HG03066 (cell line): ENCODE data around the gene CCDC88B.
A peak's percentile ranks its signal among the peaks of the same experiment; 100 is the strongest.

ENCODE experiments used
- ATAC-seq: cut with Tn5 transposase; IDR thresholded peaks from one replicate; pipeline ENCODE4 v1.9.1; 2021; ENCODE audit warnings: low read depth; ENCODE audit not compliant: unreplicated experiment

The CCDC88B gene

DNA sequence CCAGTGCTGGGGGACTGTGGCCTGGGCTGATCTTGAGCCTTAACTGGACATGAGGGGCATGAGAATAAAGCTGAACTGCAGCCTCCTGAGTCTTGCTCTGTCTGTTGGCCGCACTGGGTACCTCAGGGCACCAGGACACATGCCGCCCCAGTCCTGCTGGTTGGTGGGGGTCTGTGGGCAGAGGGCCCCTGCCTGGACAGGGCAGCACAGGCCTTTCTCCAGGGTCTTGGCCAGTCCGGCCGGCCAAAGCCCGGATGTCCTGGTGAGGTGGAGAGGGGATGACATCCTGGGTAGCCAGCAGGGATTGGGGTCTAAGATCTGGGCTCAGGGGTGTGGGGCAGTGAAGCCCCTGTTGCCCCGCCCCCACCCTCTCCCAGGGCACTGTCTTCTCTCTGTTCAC, 17.4 kb downstream of the CCDC88B start:
- ATAC-seq, result no peak

GRCh38 chr11:64357904-64358535, 18.0 kb downstream of the CCDC88B start:
- no peak for ATAC-seq

DNA sequence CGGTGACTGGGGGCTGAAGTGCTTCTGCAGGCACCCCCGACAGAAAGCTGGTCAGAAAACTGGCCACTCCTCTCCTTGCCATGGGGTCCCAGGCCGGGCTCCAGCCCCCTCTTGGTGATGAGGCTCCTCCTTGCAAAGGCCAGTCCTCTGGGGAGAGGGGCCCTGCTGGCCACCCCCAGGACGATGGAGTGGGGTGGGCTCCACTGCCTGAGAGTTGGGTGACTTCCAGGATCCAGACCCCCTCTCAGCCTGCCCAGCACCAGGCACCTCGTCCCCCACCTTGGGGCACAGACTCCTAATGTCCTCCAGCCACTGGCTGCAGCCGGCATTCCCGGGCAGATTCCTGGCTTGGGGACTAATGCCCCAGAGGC, 18.5 kb downstream of the CCDC88B start:
- peak; percentile 8 for ATAC-seq

DNA sequence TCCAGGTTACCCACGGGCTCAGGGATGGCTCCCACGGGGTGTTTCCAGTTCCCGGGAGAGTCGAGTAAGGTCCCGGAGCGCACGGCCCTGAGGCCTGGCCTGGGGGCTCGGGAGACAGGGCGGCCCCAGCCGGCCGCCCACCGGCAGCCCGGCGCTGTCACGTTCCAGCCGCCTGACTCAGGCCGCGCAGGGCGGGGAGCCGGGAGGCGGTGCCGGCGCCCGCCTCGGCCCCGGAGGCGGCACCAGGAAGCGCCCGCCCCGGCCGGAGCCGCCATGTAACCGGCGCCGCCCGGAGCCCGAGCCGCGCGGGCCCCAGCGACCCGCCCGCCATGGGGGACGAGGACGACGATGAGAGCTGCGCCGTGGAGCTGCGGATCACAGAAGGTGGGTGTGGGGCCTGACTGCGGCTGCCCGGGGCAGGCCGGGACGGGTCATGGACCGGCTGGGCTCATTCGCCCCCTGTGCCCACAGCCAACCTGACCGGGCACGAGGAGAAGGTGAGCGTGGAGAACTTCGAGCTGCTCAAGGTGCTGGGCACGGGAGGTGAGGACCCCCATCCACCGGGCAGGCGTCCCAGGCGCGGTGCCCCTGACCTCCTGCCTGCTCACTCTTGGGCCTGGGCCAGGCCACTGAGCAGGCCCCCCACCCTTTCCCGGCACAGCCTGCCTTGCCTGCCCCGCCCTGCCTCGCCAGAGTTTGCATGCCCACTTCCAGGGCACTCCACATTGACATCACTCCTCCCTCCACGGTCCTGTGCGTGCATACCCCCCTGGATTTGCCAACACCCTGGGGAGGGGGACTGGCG, 19.1 kb downstream of the CCDC88B start, which contains the start of gene RPS6KA4:
TSS of gene RPS6KA4 (plus strand) at position 256 of the 805 bp plus-strand sequence. CDS start at position 330, 74 bp downstream.
- ATAC-seq, result peak; percentile 65

DNA sequence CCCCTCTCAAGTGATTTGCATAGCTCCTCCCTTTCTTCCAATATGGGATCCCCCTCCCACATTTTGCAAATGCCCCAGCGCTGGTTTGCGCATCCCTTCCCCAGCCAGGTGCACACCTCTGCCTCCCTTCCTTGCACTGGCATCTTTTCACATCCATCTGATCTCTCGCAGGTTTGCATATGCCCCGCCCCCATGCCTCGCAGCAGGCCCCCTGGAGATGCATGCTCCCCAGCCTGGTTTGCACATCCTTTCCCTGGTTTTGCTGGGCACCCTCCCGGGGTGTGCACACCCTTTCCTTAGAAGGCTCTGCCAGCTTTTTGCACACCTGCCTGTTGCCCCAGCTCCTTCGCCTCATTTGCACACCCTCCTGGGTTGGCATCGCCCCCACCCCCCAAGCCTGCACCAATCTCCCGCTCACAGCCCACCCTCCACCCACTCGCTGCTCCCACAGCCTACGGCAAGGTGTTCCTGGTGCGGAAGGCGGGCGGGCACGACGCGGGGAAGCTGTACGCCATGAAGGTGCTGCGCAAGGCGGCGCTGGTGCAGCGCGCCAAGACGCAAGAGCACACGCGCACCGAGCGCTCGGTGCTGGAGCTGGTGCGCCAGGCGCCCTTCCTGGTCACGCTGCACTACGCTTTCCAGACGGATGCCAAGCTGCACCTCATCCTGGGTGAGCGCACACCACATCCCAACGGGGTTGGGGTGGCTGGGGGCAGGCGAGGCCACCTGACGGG, 19.9 kb downstream of the CCDC88B start:
- no peak for ATAC-seq

- no peak for ATAC-seq
These were observed 20.5 kb downstream of the CCDC88B start for GRCh38 chr11:64360448-64360921.

- ATAC-seq, result no peak
These were observed 21.7 kb downstream of the CCDC88B start for GRCh38 chr11:64361659-64362058.

GRCh38 chr11:64362339-64362738, 22.3 kb downstream of the CCDC88B start:
- no peak for ATAC-seq

GRCh38 chr11:64364435-64364834, 24.4 kb downstream of the CCDC88B start:
- ATAC-seq, result no peak

DNA sequence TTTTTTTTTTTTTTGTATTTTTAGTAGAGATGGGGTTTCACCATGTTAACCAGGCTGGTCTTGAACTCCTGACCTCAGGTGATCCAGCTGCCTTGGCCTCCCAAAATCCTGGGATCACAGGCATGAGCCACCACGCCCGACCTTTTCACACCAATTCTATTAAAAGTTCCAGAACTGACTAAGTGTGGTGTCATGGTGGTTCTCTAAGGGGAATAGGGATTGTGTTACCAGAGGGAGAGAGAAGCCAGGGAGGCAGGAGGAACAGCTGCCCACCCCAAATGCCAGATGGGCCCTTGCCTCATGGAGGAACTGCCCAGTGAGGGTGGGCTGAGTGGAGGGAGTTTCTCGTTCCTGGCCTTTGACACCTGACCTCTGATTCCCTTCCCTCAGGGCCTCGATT, 24.9 kb downstream of the CCDC88B start:
- no peak for ATAC-seq

DNA sequence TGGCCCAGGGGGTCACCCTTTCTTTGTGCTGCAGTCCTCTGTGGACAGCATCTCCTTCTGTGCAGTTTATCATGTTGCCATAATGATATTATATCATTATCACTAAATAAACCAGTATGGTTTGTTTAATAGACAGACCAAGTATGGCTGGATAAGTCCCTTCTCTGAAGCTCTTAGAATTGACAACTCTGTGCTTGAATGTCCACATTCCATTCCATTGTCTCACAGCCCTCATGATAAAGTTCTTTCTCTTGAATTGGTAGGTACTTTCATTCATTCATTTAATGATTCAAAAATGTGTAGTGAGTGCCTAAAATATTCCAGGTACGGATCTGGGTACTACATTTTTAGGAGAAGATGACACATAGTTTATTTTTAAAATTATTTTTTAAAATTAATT, 26.7 kb downstream of the CCDC88B start:
- no peak for ATAC-seq

GRCh38 chr11:64367931-64368672, 28.1 kb downstream of the CCDC88B start:
- ATAC-seq, result no peak

- ATAC-seq, result no peak
These were observed 28.7 kb downstream of the CCDC88B start for GRCh38 chr11:64368673-64369074.

DNA sequence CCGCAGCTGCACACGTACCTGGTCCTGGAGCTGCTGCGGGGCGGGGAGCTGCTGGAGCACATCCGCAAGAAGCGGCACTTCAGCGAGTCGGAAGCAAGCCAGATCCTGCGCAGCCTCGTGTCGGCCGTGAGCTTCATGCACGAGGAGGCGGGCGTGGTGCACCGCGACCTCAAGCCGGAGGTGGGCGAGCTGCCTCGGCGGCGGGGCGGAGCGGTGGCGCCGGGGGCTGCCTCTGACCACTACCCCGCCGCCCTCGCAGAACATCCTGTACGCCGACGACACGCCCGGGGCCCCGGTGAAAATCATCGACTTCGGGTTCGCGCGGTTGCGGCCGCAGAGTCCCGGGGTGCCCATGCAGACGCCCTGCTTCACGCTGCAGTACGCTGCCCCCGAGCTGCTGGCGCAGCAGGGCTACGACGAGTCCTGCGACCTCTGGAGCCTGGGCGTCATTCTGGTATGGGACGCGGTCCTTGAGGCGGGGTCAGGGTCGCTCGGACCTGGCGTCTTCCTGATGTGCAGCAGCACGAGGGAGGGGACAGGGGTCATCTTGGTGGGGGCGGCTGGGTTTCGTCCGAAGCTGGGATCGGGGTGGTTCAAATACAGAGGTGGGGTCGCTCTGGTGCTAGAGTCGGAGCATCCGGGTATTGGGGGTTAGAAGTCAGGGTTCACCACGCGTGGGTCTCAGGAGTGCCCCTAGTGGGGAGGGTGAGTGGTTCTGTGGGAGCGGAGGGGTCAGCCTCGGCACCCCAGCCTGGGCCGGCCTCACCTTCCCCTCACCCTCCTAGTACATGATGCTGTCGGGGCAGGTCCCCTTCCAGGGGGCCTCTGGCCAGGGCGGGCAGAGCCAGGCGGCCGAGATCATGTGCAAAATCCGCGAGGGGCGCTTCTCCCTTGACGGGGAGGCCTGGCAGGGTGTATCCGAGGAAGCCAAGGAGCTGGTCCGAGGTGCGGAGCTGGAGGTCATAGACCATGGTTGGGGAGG, 29.7 kb downstream of the CCDC88B start:
- no peak for ATAC-seq

DNA sequence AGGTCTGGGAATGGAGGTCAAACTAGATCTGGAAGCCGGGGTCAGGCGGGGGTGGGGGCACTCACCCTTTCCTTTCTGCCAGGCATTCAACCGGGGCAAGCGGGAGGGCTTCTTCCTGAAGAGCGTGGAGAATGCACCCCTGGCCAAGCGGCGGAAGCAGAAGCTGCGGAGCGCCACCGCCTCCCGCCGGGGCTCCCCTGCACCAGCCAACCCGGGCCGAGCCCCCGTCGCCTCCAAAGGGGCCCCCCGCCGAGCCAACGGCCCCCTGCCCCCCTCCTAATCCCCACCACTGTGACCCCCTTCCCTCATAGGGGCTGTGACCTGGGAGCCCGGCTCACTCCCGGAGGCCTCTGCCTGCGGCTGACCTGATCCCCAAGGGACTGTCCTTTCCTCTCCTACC, 31.2 kb downstream of the CCDC88B start:
- ATAC-seq, result no peak

DNA sequence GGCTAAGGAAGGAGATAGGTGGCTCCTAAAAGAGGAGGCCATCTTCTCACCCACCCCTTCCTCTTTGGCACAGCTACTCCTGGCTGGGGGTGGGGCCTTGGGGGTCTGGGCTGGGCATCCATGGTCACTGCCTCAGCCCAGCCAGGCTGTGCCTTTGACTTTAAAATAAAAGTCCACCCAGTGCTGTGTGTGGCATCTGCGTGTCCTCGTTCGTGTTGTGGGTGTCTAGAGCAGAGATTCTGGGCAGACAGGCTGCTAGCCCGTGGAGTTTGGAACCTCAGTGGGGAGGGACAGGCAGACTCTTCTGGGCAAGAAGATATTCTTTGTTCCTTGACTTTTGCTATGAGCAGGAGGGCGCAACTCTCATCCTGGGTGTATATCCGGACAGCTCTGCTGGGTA, 32.0 kb downstream of the CCDC88B start:
- ATAC-seq, result no peak

DNA sequence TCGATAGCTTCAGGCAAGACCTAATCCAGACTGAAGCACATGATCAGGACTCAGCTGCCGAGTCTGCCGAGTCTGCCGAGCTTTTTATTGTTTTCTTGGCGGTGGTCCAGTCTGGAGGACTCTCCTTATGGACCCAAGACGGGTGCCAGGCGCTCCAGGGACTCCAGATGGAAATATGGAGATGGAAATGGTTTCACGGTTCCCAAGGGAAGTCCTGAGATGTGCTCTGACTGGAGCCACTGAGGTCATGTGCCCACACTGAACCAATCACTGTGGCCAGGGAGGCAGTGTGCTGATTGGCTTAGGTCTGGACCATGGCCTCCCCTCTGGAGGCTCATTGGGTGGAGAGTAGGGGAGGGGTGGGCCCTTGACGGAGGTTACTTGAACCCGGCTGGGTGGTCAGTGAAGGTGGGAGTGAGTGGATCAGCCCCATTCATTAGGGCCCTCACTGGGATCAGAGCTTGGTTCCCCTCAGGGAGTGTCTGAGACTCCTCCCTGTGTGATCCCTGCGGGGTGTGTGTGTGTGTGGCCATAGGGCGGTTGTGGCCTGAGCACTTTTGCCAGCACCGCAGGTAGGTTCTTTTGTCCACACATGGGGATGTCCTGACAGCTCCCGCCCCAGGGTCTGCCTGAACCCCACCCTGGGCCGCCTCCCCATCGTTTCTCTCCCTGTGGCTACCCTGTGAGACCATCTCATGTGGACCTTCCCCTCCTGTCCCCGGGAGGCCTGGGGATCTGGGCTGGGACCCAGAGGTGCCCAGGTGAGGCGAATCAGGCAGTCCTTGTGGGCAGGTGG, 33.0 kb downstream of the CCDC88B start:
- no peak for ATAC-seq

DNA sequence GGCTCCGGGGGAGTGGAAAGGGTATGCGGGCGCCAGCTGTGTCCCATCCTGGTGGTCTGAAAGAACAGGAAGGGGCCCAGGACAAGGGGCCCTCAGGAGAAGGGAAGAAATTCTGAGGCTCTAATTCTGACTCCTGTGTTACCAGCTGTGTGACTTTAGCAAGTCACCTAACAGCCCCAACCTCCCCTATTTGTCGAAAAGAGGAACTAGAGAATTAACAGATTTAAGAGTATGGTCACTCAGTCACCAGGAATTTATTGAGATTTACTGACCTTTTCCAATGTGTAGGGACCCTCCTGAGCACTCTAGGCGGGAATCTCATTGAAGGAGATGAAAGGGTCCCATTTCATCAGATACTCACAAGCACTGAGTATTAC, 33.6 kb downstream of the CCDC88B start:
- no peak for ATAC-seq

DNA sequence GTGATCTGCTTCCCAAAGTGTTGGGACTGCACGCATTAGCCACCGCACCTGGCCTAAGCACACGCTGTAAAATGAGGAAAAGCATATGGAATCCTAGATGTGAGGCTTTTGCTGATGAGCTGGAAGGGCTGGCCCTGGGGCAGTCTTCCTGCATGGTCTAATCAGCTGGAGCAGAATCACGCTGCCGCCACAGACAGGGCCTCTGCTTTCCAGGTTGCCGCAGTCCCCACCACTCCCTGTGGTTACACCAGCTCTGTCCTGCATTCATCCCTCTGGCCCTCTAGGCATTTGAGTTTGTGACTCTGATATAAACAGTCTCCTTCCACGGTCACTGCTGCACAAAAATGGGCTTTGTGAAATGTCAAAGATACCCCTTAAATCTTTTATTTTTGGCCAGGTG, 36.1 kb downstream of the CCDC88B start:
- ATAC-seq, result no peak
